Coronary artery (tissue), 2 donors: Measurements from ENCODE around the gene EPHB2.

Experiments used
- DNase-seq: peaks from one replicate; pipeline ENCODE4 v3.0.0-alpha.2; 2017; ENCODE audit warnings: low spot score
- H3K27ac ChIP-seq, 2 donors: fragments of 200-600 bp; sonication (generic); one replicate each; pipeline ENCODE4 v1.5.1; 2016 to 2019
- H3K4me3 ChIP-seq: fragments of 200-600 bp; sonication (generic); 2 replicates; pipeline ENCODE4 v1.5.1; 2016; ENCODE audit warnings: mild to moderate bottlenecking, moderate library complexity
- CTCF ChIP-seq: fragments of 200-600 bp; sonication (generic); IDR thresholded peaks from one replicate; pipeline ENCODE4 v1.5.1; 2019; ENCODE audit warnings: antibody characterized with exemption

The EPHB2 gene

GRCh38 chr1:22865736-22866135, 155.1 kb downstream of the EPHB2 start:
- TF ChIP-seq CTCF: no peak
- DNase-seq: no peak
- no peak overlapping the region for H3K27ac ChIP-seq

GRCh38 chr1:22866868-22867267, 156.2 kb downstream of the EPHB2 start:
- Histone ChIP-seq H3K27ac (no peak overlapping the region), H3K4me3 (no peak overlapping the region)
- TF ChIP-seq CTCF: no peak
- DNase-seq: no peak

More at GRCh38 chr1:22865736-22866135, 155.1 kb downstream of the EPHB2 start:
- no peak overlapping the region for H3K4me3 ChIP-seq

GRCh38 chr1:22868331-22868730, 157.7 kb downstream of the EPHB2 start:
- Histone ChIP-seq H3K27ac (no peak overlapping the region), H3K4me3 (no peak overlapping the region)
- DNase-seq: no peak
- no peak for TF ChIP-seq CTCF

GRCh38 chr1:22869325-22869724, 158.7 kb downstream of the EPHB2 start:
- no peak overlapping the region for H3K4me3 ChIP-seq
- DNase-seq: no peak
- TF ChIP-seq CTCF: no peak
- H3K27ac ChIP-seq: no peak overlapping the region

GRCh38 chr1:22870201-22870871, 159.7 kb downstream of the EPHB2 start:
- TF ChIP-seq CTCF: no peak
- DNase-seq: no peak
- H3K4me3 ChIP-seq: no peak overlapping the region
- H3K27ac ChIP-seq: no peak overlapping the region

- H3K4me3 ChIP-seq: no peak overlapping the region
- no peak overlapping the region for H3K27ac ChIP-seq
- TF ChIP-seq CTCF: no peak
- DNase-seq: no peak
Observed at GRCh38 chr1:22872981-22873664, 162.5 kb downstream of the EPHB2 start.

GRCh38 chr1:22874785-22875184, 164.1 kb downstream of the EPHB2 start:
- Histone ChIP-seq H3K4me3 (no peak overlapping the region), H3K27ac (no peak overlapping the region)
- DNase-seq: no peak
- TF ChIP-seq CTCF: no peak
